CD4-positive, alpha-beta T cell treated with Interleukin-21 for 1 hour (primary cell): ENCODE results near the gene GID4.

ENCODE experiments used
- DNase-seq: peaks from one replicate; pipeline ENCODE4 v3.0.0-alpha.2; 2020

The GID4 gene

GRCh38 chr17:18105595-18105994 lies 66.4 kb downstream of the GID4 start:
- no peak for DNase-seq

GRCh38 chr17:18106211-18106610 lies 67.0 kb downstream of the GID4 start:
- no peak for DNase-seq

GRCh38 chr17:18107061-18107790 lies 68.0 kb downstream of the GID4 start:
- DNase-seq: no peak

- no peak for DNase-seq
These were observed 68.8 kb downstream of the GID4 start for GRCh38 chr17:18107971-18108370.

- no peak for DNase-seq
These were observed 69.4 kb downstream of the GID4 start, which contains the start of gene MYO15A for GRCh38 chr17:18108401-18109312. MYO15A (plus strand) TSS chr17:18108756; CDS start chr17:18118801, 10,045 bp downstream.

GRCh38 chr17:18109935-18110485 lies 70.8 kb downstream of the GID4 start:
- no peak for DNase-seq

GRCh38 chr17:18110636-18111145 lies 71.5 kb downstream of the GID4 start:
- DNase-seq: no peak

GRCh38 chr17:18111330-18111971 lies 72.2 kb downstream of the GID4 start:
- DNase-seq: no peak

GRCh38 chr17:18115517-18115916 lies 76.3 kb downstream of the GID4 start:
- no peak for DNase-seq

- no peak for DNase-seq
These were observed 76.9 kb downstream of the GID4 start for GRCh38 chr17:18116078-18116477.

GRCh38 chr17:18117533-18117932 lies 78.3 kb downstream of the GID4 start:
- no peak for DNase-seq
